Stimulated activated CD8-positive, alpha-beta memory T cell treated with anti-CD3 and anti-CD28 coated beads, Interleukin-12 subunit alpha, Interleukin-12 subunit beta, amount 100 ng/mL, for 24 hours (primary cell): ENCODE measurements around the gene FRA10AC1.
A peak's percentile ranks its signal among the peaks of the same experiment; 100 is the strongest.

Source experiments
- DNase-seq: peaks from one replicate; pipeline ENCODE4 v3.0.0-alpha.2; 2020; ENCODE audit errors: extremely low read depth

Gene FRA10AC1, protein sequence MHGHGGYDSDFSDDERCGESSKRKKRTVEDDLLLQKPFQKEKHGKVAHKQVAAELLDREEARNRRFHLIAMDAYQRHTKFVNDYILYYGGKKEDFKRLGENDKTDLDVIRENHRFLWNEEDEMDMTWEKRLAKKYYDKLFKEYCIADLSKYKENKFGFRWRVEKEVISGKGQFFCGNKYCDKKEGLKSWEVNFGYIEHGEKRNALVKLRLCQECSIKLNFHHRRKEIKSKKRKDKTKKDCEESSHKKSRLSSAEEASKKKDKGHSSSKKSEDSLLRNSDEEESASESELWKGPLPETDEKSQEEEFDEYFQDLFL

DNA sequence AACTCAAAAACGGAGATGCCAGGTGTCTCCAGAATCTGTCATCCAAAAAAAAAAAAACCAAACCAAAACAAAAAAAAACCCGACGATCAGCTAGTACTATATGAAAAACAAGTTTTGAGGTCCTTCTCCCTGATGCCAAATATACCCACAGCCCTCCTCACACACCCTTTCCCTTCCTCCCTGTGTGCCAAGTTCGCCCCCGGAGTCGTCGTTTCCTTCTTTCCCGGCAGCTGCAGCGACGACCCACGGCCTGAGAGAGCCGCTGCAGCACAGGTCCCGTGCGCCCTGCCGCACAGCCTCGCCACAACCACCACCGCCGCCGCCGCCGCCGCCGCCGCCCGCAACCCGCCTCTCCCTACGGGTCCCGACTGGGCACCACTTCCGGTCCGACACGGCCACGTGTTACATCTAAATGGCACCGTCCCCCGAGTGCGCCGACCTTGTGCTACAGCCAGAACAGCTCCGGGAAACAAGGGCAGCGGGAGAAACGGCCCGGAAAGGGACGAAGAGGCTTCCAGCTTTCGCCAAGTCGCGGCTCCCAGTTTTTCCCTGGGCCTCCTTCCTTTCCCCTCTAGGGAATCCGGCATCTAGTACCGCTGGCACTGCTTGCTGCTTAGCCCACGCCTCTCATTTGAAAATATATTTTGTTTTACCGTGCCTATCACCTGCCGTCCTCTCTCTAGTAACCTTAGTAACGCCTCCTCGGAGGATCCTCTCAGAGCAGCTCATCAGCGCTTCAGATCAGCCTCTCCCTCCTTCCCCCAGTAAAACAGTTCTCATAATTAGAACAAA lies at the start of gene FRA10AC1:
TSS of gene FRA10AC1 (minus strand) at position 383 of the 792 bp plus-strand sequence. CDS start 2,486 bp downstream, outside the sequence.
- peak; percentile 72 for DNase-seq

DNA sequence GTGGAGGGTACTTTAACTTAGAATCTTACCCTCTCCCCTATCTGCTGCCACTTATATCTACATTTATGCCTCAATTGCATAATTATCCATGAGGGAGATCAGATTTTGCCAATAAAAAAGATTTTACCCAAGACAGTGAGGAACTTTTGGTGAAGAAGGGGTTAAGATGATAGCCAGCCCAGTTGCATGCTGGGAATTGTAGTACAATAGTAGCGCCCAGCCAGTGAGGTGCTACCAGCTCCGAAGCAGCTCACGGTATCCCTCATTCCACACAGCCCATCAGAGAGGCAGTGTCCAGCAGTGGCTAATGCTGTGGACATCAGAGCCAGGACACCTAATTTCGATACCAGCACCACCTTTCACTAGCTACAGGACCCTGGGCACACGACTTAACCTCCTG lies 49.4 kb upstream of the FRA10AC1 start:
- no peak for DNase-seq

DNA sequence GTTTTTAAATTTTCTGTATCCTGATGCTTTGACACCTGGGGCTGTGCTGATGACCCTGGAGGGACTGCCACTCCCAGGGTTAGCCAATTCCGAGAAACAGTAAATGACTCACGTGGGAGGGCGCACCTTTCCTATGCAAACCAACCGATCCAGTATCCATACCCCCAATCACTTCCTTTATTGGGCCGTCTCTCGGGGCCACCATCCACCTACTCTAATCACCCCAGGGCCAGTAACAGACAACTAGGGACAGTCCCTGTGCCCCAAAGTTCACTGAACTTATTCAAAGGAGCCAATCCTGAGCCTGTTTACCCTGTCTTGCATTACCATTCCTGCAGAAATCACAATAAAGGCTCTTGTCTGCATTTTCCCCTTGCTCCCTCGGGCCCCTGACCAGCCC lies 48.7 kb upstream of the FRA10AC1 start:
- DNase-seq, result no peak

DNA sequence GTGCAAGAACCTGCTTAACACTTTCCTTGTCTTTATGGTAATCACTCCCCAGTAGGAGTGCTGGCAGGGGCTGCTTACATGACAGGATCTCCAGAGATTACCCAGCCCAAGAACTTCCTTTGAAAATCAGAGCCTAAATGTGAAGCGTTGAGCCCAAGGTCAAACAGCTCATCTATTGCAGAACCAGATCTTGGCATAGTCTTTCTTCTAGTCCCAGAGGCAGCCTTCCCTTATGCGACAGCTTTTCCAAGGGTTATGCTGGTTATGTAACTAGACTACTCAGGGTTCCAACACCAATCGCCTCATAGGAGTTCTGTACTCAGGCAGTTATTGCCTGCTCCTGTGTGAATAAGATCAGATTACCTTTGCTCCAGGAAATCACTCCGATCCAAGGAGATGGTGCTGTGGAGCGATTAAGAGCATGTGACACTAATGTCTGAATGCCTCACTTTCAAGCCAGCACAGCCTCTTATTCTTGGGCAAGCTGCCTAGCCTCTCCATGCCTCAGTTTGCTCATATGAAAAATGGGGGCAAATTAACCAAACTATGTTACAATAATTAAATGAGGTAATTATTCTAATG lies 46.9 kb upstream of the FRA10AC1 start:
- DNase-seq, result no peak

DNA sequence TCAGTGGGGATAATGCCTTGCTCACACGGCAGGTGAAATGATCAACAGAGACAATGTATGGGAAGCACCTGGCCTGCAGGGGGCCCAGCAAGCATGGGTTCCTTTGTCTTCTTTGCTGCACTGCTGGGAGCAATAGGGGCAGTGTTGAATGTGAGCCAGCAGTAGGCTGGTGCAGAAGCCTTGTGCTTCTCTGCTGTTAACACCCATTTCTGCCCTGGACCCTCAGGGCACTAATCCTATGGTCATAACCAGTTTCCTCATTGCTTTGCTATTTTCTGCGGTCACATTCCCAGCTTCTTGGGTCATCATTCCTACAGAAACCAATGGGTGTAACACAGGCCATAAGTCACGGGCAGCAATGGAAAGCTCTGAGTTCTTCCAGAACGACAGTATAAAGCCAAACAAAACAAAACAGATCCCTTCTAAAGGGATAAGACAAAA lies 44.5 kb upstream of the FRA10AC1 start:
- DNase-seq, result no peak

DNA sequence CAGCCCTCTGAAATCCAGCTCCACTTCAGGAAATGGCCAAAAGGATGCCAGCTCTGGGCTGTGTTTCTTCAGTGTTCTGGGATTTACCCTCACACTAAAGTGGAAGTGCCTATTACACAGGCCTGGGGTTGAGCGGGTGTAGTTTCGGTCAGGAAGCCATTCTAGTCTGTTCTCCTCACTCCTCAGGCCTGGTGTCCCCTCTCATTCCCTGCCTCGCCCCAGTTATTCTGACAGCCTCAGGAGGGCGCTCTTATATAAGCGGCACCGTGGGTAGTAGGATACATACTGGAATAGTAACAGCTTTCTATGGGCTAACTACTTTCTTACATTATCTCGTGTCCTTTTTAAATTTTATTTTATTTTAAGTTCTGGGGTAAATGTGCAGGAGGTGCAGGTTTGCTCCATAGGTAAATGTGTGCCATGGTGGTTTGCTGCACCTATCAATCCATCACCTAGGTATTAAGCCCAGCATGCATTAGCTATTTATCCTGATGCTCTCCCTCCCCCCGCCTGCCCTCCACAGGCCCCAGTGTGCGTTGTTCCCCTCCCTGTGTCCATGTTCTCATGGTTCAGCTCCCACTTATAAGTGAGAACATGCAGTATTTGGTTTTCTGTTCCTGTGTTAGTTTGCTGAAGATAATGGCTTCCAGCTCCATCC lies 43.1 kb upstream of the FRA10AC1 start:
- no peak for DNase-seq

DNA sequence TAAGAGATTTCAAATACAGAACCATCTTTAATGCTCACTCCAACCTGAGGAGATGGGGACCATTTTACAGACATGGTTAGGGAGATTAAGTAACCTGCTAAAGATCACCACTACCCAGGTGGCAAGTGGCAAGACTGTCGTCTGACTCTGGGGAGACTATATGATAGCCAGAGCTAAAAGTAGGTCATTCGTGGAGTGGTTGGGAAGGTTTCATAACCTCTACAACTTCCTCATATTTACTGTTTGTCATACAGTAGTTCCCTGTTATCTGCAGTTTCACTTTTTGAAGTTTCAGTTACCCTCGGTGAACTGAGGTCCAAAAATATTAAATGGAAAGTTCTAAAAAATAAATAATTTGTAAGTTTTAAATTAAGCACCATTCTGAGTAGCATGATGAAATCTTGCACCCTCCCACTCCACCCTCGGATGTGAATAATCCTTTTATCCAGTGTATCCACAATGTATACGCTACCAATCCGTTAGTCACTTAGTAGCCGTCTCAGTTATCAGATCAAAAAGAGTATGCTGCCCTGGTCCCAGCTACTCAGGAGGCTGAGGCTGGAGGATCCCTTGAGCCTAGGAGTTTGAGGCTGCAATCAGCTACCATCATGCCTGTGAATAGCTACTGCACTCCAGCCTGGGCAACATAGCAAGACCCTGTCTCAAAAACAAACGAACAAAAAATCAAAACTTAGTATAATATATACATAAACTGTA lies 40.4 kb upstream of the FRA10AC1 start:
- DNase-seq, result no peak

DNA sequence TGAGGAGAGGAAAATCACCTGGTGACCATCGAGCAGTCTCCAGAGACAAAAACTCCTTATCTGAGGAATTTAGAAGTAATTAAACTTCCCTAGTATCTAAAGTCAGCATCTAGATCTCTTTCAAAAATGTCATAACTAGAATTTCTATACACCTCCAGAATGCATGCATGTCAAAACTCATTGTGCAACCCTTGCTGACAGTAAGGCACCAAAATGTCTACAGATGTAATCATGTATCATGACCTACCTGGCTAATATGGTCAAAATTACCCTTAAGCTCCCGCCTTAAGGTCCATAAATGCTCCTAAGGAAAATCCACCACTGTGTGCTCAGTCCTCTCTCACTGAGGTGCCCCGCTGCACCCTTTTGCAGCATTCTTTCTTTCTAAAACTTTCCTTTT lies 39.0 kb upstream of the FRA10AC1 start:
- no peak for DNase-seq

DNA sequence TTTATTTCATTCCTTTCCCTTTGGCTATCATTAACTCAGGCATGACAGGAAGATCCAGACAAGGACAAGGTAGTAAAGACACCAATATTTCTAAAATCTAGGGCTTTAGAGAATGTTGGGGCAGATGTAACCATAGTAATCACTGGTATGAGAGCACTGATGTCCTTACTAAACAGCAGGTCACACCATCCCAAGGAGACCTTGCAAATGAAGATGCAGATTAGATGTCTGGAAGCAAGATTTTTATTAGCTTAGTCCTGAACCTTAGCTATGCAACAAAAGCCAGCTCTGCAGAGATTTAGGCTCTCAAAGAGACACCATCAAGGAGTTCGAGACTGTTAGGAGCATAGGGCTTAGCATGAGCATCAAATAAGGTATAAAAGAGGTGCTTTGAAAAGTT lies 23.6 kb upstream of the FRA10AC1 start:
- DNase-seq, result no peak

DNA sequence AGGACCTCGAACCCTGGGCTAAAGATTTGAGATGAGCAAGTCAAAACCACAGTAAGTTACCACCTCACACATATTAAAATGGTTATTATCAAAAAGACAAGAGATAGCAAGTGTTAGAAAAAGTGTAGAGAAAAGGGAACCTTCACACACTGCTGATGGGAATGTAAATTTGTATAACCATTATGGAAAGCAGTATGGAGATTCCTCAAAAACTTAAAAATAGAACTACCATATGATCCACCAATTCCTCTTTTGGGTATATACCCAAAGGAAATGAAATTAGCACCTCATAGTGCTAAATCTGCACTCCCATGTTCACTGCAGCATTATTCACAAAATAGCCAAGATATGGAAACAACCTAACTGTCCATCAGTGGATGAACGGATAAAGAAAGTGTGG lies 20.8 kb upstream of the FRA10AC1 start:
- DNase-seq, result no peak

DNA sequence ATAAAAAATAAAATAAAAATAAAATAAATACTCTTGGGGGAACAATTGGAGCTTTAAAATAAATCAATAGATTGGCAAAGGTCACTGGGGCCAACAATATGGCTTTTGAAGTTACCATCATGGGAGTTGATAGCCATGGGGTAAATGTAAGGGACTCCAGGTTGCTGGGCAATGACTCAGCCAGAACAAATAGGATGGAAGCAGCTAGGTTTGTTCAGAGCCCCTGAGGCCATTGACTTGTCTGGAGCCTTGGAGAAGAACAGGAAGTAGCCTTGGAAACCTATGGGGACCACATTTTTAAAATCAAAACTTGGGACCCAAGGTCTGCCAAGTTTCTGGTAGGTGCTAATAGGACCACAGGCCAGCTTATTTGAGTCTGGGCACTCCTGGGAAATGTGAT lies 20.2 kb upstream of the FRA10AC1 start:
- DNase-seq, result no peak

DNA sequence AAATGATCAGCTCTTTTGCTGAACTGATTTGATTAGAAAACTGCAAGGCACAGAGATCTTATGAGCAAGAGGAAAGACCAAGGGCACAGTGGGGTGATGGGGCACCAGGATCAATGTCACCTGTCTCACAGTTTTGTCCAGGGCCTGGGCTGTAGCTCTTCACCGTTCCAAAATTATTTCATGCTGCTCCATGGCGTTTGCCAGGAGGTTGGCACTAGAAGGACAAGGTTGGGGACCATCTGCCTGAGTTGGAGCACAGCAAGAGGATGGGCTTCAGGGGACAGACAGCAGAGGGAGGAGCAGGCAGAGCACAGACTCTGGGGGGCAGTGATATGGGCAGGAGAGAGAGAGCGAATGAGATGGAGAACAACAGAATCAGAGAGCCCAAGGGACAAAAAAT lies 17.5 kb upstream of the FRA10AC1 start:
- no peak for DNase-seq

DNA sequence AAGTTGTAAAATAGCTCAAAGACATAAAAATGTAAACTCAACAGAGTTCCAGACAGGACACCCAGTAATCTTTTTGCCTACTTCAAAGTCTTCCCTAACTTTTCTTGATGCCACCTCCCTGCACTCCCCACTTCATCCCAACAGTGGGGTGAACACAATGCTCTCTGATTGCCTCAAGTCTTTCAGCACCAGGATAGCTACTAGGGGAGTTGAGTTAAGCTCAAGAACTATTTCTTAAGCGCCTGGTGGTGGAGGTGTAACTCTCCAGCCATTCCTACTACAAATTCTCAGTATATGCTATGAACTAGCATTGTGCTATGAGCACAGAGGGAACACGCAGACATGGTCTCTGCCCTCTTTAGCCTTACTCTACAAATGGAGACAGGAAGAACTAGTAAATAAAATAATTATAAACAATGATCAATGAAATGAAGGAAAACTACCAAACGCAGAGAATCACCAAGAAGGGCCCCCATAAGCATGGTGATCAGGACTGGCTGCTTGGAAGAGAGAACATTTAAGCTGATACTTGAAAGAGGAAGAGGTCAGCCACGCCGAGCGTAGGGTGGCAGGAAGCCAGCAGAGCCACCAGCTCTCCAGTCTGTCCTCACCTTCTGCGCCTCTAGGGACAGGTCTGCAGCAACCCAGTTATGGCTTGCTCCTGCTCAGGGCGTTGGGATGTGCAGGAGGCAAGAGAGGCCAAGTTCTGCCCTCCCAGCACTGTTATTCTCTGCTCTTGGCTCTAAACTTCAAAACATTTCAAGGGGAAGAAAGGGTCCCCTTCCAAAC lies 16.7 kb upstream of the FRA10AC1 start:
- no peak for DNase-seq

DNA sequence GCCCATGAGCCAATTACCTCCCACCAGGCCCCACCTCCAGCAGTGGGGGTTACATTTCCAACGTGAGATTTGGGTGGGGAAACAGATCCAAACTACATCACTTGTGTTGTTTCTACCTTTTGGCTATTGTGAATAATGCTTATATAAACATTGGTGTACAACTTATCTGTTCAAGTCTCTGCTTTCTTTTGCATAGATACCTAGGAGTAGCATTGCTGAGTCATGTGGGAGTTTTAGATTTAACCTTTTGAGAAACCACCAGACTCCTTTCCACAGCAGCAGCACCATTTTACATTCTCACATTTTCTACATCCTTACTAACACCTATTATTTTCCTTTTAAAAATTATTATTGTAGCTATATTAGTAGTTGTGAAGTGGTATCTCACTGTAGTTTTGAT lies 14.4 kb upstream of the FRA10AC1 start:
- DNase-seq, result no peak

DNA sequence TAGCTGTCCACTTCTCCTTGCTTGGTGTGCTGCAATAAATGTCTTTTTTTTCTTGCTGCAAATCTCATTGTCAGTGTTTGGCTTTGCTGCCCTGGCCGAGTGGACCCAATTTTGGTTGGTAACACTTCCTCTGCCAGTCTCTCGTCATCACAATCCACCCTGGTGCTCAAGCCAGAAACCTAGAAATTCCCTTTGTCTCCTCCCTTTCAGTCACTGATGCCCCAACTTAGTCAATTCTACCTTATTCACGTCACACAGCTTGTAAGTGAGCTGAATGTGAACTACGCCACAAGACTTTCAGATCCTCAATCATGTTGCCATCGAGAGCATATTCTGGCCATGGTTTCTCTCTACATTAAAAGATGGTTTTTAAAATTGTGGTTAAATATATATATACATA lies 13.0 kb upstream of the FRA10AC1 start:
- no peak for DNase-seq

DNA sequence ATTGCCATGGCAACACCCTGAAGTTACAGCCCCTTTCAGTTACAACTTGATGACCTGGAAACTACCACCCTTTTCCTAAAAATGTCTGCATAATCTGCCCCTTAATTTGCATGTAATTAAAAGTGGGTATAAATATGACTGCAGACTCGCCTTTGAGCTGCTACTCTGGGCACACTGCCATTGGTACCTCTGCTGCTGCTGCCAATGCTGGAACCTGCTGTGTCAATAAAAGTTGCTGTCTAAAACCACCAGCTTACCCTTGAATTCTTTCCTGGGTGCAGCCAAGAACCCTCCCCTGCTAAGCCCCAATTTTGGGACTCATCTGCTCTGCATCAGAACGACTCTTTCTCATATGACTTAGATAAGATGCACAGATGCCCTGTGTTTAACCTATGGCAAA lies 10.2 kb upstream of the FRA10AC1 start:
- DNase-seq, result no peak

DNA sequence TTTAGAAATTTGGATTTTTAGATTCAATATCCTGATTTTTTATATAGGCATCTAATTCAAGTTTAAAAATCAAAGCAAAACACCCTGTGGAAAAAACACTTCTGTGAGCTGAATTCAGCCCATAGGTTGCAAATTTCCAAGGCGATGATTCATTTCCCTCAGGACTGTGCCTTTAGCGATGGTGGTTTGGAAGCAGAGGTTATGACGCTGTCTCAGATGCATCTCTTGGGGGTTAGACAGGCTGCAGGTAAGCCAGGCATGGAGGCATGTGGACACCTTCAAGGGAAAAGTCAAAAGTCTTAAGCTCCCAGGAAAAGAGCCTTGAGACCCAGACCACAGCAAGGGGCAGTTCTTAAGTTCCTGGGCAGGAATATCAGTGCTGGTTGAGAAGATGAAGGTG lies 9.5 kb upstream of the FRA10AC1 start:
- no peak for DNase-seq

DNA sequence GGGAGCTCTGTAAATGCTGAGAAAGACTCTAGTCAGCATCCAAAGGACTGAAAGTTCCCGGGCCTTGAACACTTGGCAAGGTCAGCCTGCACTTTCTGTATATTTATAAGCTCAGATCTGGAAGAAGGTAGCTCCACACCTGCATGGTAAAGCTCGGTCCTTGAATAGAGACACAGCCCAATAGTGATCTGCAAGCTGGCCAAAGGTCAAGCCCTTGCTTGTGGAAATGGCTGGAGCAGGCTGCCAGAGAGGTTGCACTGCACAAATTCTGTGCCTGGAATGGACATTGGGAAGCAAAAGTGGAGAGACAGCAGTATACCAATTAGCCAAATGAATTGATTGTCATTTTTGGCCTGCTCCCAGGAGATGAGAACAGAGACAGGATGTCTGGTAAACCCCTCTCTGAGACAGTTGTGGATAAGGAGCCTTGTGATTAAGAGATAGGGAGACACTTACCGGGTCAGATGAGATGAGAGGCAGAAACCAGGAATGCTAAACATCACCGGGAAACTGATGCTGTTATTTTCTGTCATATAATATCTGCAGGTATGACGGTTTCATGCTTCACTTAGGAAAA lies 8.0 kb upstream of the FRA10AC1 start:
- DNase-seq, result no peak

DNA sequence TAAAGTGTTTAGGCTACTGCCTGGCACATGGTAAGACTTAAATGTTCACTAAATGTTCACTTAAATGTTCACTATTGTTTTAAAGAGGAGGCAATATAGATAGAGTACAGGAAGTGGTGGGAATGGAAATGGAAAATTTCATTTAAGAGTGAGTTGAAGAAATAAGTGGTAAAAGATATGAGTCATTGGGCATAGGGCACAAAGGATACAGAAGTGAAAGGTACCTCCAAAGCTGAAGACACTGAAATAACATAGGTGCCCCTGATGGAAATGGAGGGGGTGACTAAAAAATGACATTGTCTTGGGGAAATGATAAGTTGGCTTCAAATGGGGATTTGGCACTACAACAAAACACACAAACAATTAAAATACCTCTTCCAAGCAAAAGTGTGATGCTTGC lies 5.2 kb upstream of the FRA10AC1 start:
- no peak for DNase-seq

DNA sequence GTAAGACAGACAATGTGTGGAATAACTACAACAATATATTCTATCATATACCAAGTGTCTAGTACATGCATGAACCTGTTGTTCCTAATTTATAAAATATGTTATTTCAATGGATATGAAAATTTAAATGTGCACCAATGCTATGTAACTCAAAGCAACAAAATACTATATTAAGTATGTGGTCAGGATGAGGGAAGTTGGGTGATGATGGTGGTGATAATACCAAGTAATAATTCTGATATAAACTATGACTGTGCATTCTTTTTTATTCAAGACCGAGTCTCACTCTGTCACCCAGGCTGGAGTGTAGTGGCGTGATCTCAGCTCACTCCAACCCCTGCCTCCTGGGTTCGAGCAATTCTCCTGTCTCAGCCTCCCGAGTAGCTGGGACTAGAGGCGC lies 2.1 kb upstream of the FRA10AC1 start:
- DNase-seq, result no peak

DNA sequence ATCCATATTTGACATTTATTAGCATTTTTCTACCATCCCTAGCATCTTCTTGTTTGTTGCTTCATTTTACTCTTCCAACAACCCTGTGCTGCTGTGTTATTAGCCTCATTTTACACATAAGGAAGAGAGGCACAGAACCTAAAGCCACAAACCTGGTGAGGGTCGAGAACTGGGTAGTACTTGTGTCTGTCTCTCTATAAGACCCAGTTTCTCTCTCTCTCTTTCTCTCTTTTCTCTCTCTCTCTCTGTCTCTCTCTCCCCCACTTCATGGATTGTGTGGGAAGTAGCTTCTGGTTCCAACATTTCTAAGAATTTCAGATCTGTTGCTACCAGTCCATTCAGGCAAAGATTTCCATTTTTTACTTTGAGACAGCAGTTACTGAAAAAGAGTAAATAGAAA lies 1.4 kb upstream of the FRA10AC1 start:
- no peak for DNase-seq
